ENCODE results near the gene TNRC6C.

TNRC6C gene

DNA sequence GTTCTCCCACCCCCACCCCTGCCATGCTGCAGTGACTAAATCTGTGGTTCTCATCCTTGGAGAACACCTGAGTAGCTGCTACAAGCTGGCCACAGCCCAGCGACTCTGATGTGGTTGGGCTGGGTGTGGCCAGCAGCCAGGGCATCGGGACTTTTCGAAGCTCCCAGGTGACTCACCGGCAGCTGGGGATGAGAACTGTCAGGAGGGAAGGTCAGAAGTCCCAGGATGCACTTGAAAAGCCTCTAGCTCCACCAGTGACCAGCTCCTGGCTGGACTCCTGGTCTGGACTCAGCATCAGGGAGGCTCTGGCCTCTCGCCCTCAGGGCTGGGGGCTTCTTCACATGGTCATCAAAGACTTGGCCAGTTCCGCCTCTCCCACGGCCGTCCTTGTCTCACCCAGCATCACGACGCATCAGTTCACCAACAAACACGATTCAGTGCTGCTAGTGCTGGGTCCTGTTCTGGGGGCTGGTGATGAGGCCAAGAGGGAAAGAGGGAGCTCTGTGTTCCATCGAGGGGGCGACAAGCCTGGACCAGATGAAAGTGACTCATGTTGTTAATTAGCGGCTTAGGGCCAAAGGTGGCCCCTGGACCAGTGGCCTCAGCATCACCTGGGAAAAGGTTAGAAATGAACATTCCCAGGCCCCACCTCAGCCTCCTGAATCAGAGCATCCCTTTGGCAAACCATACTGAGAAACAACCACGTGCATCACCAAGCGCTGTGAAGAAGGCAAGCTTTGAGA lies 183.8 kb downstream of the TNRC6C start:
- DNase-seq = no peak

DNA sequence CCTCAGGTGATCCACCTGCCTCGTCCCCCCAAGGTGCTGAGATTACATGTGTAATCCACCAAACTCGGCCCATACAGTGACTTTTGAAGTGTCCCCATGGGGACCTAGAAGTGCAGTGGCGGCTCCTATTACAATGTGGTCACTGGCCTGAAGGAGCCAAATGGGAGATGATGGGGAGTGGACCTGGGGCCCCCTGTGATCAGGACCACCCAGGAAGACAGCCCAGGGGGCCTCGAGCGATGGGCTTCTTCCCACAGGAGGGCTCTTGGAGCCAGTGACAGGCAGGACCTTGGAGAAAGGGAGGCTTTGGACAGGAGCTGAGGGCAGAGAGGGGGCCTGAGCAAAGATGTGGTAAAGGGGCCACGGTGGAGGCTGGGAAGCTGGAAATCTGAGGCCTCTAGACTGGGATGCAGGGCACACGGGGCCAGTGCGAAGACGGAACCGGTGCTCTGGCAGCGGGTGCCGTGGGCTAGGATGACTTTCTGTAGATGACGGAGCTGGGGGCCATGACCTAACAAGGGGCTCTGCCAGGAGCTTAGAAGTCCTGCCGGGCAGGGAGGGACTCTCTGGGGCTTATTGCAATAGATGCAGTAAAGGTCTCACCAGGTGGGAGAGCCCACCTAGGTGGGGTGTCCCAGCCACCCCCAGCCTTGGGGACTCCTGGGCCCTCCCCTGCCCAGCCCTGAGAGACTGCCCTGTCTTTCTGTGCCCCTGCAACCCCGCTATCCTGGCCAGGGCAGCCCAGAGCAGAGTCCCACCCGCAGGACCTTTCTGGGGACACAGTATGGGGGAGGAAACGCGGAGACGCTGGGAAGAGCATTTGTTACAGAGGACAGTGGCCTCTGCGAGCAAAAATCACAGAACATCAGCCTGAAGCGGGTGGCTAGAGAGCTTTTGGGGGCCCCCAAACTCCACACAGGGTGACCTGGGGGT lies 185.0 kb downstream of the TNRC6C start:
- DNase-seq = no peak

- DNase-seq = peak; percentile 66
Observed at GRCh38 chr17:78144147-78144719, 185.7 kb downstream of the TNRC6C start.

- no peak for DNase-seq
Observed at GRCh38 chr17:78144736-78145641, 186.5 kb downstream of the TNRC6C start.

- DNase-seq = no peak
Observed at GRCh38 chr17:78146471-78146869, 188.0 kb downstream of the TNRC6C start.

DNA sequence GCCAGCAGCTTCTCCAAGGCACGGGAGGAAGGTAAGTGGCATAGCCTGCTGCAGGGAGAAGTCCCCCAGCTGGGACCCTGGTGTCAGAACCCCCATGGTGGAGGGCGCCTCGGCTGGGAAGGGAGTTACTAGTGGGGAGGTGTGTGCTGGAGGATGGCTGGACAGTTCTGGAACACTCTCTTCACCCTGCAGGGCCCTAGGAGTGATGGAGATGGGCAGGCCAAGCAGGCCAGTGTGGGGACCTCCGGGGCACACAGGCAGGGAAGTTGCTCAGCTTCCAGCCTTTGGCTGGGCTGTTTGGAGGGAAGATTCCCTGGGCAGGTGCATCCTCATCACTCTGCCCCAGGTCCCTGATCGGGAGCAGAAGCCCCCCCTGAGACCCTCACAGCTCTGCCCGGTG lies 188.4 kb downstream of the TNRC6C start:
- no peak for DNase-seq

GRCh38 chr17:78147315-78147998 lies 189.0 kb downstream of the TNRC6C start:
- no peak for DNase-seq

DNA sequence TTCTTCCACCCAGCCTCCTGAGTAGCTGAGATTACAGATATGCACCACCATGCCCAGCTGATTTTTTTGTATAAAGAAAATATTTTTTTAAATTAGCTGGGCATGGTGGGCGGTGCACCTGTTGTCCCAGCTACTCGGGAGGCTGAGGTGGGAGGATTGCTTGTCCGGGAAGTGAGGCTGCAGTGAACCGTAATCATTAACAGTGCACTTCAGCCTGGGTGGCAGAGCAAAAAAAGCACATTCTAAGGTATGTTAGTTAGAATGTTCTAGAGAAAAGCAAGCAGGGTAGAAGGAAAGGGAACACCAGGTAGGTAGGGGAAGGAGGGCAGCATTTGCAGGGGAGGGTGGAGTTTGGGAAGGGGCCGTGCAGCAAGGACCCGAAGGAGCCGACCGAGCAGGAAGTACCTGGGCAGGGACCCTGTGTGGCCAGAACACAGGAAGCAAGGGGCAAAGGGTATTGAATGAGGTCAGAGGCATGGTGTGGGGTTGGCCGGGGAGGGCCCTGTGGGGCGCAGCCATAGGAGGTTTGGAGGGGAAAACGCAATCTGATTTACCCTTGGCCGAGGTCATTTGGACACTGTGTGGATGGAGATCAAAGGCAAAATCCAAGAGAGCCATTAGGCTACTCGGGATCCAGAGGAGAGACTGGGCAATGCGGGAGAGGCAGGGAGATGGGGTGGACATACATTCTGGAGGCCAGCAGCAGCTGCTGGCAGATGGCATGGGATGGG lies 189.9 kb downstream of the TNRC6C start:
- DNase-seq = no peak

DNA sequence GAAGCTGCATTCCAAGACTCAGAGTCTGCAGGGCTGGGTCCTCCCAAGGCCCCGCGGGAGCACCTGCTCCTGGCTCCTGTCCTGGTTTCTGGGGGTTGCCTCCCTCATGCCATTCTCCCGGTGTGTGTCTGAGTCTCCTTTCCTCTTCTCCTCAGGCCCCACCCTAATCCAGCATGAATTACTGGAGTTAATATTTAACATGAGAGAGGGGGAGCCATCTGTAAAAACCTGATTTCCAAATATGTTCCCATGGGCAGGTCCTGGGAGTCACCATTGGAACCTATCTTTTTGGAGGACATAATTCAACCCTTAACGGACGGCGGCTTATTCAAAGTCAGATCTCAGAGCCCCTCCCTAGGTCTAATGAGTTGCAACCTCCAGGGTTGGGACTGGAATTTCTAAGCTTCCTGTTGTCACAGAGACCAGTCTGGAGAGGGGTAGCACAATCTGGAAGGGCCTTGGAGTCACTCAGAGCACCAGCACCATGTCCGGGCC lies 193.1 kb downstream of the TNRC6C start:
- no peak for DNase-seq

- DNase-seq = no peak
Observed at GRCh38 chr17:78154903-78155811, 196.7 kb downstream of the TNRC6C start.
